ENCODE results near the gene OR6Y1.

OR6Y1 gene, protein sequence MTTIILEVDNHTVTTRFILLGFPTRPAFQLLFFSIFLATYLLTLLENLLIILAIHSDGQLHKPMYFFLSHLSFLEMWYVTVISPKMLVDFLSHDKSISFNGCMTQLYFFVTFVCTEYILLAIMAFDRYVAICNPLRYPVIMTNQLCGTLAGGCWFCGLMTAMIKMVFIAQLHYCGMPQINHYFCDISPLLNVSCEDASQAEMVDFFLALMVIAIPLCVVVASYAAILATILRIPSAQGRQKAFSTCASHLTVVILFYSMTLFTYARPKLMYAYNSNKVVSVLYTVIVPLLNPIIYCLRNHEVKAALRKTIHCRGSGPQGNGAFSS

DNA sequence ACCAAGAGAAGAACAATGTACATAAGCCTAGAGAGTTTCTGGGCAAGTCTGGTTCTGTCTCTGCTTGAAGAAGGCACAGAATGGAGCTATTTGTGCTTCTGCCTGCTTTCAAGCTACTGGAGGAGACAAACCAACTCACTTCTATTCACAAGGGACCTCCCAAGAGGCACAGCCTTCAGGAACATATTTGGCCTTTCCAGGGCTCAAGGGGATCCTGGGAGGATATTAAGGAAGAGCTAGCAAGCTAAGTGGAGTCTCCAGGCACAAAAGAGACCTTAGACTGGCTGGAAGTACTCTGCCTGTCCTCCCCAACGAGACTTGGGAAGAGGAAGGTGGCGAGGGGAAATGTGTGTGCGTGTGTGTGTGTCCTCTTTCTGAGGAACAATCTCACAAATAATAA lies at the start of gene OR6Y1:
Gene OR6Y1 (minus strand): TSS at position 54 of the 400 bp plus-strand sequence. CDS start 6,300 bp downstream, outside the sequence.
- DNase-seq: no peak

DNA sequence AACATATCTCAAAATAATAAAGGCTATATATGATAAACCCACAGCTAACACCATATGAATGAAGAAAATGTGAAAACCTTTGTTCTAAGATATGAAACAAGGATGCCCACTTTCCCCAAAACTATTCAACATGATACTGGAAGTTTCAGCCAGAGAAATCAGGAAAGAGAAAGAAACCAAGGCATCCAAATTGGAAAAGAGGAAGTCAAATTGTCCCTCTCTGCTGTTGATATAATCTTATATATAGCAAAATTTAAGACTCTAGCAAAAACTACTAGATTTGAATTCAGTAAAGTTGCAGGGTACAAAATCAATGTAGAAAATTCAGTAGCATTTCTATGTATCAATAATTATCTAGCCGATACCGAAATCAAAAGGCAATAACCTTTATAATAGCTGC lies 46.5 kb upstream of the OR6Y1 start:
- no peak for DNase-seq

DNA sequence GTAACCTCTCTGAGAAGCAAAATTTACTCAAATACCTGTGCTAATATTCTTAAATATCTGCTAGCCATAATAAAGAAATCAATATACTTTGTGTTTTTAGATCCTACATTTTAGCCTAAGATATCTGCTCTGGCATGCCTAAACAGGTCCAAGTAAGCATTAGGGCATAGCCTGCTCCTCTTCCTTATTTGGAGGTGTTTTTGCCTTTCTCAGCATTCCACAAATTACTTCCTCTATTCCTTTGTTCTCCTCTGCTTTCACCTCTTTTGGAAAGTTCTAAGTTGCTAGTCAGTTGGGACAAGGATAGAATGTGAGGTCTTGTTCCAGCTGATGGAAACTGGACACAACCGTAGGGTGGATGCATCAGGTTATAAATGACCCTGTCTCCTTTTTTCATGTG lies 32.7 kb upstream of the OR6Y1 start:
- no peak for DNase-seq

- no peak for DNase-seq
Observed at GRCh38 chr1:158583962-158584361, 29.8 kb upstream of the OR6Y1 start.

DNA sequence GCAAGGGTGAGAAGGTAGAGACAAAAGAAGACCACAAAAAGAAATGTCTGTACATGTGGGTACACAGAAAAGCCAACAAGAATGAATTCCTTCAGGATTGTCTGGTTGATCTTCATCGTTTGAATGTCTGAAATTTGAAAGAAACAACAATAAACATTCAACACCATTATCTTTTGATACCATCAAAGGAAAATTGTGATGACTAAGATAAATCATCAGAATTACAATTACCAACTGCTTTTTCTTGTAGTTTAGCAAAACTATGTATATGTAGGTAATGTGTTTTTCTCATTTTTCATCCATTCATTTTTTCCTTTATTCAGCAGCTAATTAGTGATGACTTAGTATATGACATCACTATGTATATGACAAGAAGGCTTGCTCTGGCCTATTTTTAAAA lies 25.5 kb upstream of the OR6Y1 start, which contains the start of gene OR10X1:
Gene OR10X1 (minus strand): TSS at position 167 of the 400 bp plus-strand sequence. CDS start 0 bp downstream, at position 167.
- no peak for DNase-seq

DNA sequence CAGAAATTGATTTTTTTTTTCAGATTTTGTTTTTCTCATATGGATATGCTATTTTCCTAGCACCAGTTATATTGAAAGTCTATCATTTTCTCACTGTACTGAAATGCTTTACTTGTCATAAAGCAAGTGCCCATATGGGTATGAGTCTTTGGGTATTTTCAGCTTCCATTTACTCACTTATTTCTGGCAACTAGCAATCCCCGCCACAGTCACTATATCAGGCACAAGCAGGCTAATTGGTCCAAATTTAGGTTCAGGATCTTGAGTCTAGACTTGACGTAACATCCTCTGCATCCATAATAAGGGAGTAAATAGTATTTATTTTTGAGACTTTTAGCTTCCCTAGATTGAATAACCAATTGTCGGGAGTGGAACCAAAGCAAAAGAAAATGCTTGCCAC lies 23.4 kb upstream of the OR6Y1 start:
- no peak for DNase-seq

GRCh38 chr1:158572226-158572625 lies 18.0 kb upstream of the OR6Y1 start:
- DNase-seq: no peak

DNA sequence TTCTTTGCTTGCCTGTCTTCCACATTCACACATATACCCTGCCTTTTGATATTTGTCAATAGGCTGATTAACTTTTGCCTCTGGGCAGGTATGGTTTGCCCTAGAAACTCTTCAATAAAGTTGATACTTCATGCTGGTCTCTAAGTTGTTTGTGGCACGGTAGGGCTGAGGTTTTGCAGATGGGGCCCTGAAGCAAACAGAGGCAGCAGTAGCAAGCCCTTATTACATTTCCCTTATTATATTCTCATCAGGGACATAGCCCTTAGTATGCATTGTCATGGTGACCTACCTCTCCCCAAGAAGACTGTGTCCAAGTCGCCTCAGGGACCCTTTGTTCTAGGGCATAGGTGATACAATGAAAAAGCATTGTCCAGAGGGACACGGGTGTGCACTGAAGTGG lies 16.3 kb upstream of the OR6Y1 start, which contains the start of gene OR6P1:
Gene OR6P1 (minus strand): TSS at position 101 of the 400 bp plus-strand sequence. CDS start 6,976 bp downstream, outside the sequence.
- no peak for DNase-seq

- DNase-seq: no peak
Observed at GRCh38 chr1:158564608-158565007, 10.4 kb upstream of the OR6Y1 start.

GRCh38 chr1:158563853-158564252 lies 9.6 kb upstream of the OR6Y1 start:
- DNase-seq: no peak

DNA sequence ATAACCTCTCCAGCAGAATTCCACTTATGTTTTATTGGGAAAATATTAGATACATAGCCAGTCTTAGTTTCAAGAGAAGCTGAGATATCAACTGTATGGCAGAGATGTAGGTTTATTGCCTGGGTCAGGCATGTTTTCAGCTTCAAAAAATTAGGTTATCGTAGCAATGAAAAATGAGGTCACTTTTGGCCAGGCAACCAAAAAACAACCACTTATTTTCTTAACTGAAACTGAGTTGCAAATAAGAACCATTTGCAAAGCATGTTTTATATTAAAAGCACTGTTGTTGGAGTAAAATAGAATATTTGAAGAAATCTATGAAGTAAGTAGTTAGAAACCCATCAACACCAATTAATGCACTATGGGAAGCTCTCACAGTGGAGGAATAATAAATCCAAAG lies 5.5 kb upstream of the OR6Y1 start:
- DNase-seq: no peak

- no peak for DNase-seq
Observed at GRCh38 chr1:158552296-158552695, 1.9 kb downstream of the OR6Y1 start.

DNA sequence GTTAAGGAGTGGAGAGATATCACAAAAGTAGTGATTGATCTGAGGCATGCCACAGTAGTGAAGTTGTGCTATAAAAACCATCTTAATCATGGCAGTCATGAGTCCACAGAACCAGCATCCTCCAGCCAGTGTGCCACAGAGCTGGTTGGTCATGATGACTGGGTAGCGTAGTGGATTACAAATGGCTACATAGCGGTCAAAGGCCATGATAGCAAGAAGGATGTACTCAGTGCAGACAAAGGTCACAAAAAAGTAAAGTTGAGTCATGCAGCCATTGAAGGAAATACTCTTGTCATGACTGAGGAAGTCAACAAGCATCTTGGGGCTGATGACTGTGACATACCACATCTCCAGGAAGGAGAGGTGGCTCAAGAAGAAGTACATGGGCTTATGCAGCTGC lies 6.7 kb downstream of the OR6Y1 start:
- DNase-seq: no peak

GRCh38 chr1:158537609-158538008 lies 16.6 kb downstream of the OR6Y1 start:
- DNase-seq: no peak

- DNase-seq: no peak
Observed at GRCh38 chr1:158534496-158534895, 19.7 kb downstream of the OR6Y1 start.

DNA sequence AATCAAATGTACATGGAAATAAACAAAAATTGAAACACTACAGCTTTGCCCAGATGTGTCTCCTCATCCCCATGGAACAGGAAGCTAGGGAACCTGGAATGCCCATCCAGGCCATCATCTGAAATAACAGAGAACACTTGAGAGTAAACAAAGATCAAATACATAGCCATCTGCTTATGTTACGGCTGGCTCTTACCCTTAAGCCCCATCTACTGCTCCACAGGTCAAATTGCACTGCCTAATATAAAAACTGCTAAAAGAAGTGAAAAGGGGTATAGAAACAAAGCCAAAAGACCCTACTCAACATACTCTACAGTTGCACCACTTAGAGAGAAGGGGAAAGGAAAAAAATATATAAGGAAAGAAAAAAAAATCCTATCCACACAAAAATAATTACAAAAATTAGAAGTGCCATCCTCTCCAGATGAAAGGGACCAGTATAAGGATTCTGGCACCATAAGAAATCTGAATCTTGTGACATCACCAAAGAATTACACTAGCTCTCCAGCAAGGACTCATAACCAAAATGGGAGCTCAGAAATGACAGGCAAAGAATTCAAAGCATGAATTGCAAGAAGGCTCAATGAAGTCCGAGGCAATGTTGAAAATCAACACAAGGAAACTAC lies 26.9 kb downstream of the OR6Y1 start:
- DNase-seq: no peak

DNA sequence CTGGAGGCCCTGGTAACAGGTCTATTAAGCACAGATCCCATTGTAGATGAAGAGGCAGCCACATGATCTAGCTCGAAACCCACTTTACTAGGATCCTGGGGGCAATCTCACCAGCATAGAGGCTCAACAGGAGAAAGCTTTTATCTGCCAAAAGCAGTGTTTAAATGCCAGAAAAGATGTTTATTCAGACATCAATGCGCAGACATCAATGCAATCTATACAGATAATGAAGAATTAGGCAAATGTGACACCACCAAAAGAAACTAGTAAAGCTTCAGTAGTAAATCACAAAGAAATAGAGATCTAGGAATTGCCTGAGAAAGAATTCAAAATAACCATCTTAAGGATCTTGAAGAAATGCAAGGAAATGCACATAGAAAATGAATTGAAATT lies 32.5 kb downstream of the OR6Y1 start:
- no peak for DNase-seq

DNA sequence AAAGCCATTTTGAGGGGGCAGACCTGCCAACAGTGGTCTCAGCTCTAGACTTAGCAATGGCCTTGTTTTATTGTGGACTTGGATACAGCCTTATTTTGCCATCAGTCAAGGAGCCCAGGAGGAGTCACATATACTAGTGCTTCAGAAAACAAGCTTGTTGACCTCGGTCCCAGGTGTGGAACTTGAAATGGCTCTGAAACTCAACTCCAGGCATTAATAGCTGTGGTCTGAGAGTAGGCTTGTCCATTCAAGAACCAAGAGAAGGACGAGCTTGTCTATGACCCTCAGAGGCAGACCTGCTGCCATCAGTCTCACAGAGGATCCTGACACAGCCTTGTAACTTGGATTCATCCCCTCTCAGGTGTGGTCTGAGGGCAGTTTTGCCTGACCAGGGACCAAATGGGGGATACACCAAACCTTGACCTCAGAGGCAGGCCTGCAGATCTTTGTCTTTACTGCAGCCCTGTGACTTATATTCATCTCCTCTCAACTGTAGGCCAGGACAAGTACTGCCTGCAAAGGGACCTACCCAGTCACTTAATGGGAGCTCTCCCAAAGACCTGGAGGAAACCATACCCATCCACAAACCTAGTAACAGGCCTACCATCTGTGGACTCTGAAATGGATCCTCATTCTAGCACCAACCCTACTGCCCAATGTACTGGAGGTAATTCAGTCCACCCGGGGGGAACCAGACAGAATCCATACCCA lies 33.1 kb downstream of the OR6Y1 start:
- DNase-seq: no peak

DNA sequence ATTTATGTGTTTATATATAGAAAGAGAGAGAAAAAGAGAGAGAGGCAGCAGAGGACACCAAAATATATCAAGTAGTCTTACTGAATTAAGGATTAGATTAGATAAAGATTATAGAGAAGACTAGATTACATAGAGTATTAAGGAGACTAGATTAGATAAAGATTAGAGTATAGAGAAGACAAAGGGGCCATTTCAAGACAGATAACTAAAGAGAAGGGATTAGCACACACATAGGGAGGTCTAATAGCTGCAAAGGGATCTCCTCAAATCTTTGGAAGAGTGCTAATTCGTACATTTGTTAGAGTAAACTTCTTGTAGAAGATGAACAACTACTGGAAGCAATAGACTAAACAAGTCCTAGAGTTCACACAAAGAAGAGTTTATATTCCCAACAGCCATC lies 34.2 kb downstream of the OR6Y1 start:
- no peak for DNase-seq

GRCh38 chr1:158516966-158517365 lies 37.2 kb downstream of the OR6Y1 start:
- no peak for DNase-seq

- peak; percentile 90 for DNase-seq
Observed at GRCh38 chr1:158509471-158510156, 44.6 kb downstream of the OR6Y1 start.

DNA sequence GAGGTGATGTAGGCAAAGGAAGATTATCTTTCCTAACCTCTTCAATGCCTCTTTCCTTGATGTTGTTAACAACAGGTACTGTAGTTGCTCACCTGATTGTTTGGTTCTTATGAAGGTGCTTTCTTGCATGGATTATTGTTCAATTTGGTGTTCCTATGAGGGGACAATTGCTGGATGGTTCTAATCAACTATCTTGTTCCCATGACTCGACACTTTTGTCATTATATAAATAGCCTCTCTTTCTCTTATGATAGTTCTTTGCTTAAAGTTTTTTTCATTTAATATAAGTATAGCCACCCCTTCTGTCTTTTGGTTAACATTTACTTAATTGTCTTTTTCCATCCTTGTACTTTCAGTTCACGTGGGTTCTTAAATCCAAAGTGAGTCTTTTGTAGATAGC lies 46.7 kb downstream of the OR6Y1 start:
- DNase-seq: no peak

DNA sequence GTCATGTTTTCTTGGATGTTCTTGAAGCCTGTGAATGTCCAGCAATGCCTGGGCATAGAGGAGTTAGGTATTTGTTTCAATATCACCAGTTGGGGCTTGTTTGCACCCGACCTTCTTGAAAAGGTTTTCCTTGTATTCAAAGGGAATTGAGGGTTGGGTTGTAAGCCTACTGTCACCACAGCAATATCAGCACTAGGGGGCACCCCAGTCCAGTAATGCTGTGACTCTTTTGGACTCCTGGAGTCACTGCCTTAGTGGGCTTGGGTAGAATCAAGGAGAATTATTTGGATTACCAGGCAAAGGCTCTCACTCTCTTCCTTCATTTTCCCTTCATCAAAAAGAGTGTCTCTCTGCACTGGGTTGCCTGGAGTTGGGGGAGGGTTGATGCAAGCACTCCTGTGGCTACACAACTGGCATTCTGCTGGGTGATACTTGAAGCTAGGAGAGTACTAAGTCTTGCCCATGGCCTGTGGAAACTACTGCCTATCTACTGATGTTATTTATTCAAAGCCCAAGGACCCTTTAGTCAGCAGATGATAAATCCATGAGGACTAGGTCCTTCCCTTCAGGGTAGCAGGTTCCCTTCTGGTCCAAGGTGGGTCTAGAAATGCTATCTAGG lies 47.7 kb downstream of the OR6Y1 start:
- peak; percentile 22 for DNase-seq
